Lower lobe of right lung (tissue), 2 donors: ENCODE results near the gene C1GALT1. TPM values are rescaled to one million over a fixed set of nuclear protein-coding genes. Genes with fewer than 3 reads are reported as not detected.

Experiments
- ATAC-seq, 2 donors: fragments of 200-7000 bp; cut with Tn5 transposase; one replicate each; pipeline ENCODE4 v1.9.1; 2020 to 2022; ENCODE audit warnings: mild to moderate bottlenecking in 2 of 2, moderate library complexity in 2 of 2
- DNase-seq: peaks from one replicate; pipeline ENCODE4 v3.0.0-alpha.2; 2020
- H3K27ac ChIP-seq: fragments of 200-600 bp; one replicate; pipeline ENCODE4 v1.8.0; 2022
- H3K27me3 ChIP-seq: fragments of 200-600 bp; one replicate; pipeline ENCODE4 v1.8.0; 2022; ENCODE audit warnings: low read depth
- H3K36me3 ChIP-seq: fragments of 200-600 bp; one replicate; pipeline ENCODE4 v1.8.0; 2022; ENCODE audit warnings: mild to moderate bottlenecking
- H3K4me1 ChIP-seq: fragments of 200-600 bp; one replicate; pipeline ENCODE4 v1.8.0; 2022
- H3K4me3 ChIP-seq: fragments of 200-600 bp; one replicate; pipeline ENCODE4 v1.8.0; 2022; ENCODE audit warnings: mild to moderate bottlenecking
- H3K9me3 ChIP-seq: fragments of 200-600 bp; one replicate; pipeline ENCODE4 v1.8.0; 2022
- CTCF ChIP-seq: fragments of 200-600 bp; IDR thresholded peaks from one replicate; pipeline ENCODE4 v1.8.0; 2022; ENCODE audit warnings: antibody characterized with exemption, mild to moderate bottlenecking
- intact Hi-C: fragments of 100-400 bp; cut with DNase I; formaldehyde crosslinking; loops from one replicate; pipeline ENCODE4 v1.11.0; 2022
- total RNA-seq: library from RNA; stranded (reverse); fragmentation: NEBNext Ultra II Directional; extraction: Animal tissue kit (Norgen Biotek cat#: 25700); gene quantifications from one replicate; pipeline ENCODE4 v1.2.1, GENCODE V29; 2021
- donor health status: DM: no; HTN: yes; CAD: no; lungs with severe emphysema.

The C1GALT1 gene
- total RNA-seq, 1 donor from 2014 or later: 39.0 TPM

GRCh38 chr7:7256731-7257274, 74.5 kb downstream of the C1GALT1 start:
- no peaks in the 10 kb centered on the region for H3K27me3 ChIP-seq
- intact Hi-C loops: no loop called here
- no peak overlapping the region for H3K4me3 ChIP-seq
- TF ChIP-seq CTCF: no peak
- no peaks in the 10 kb centered on the region for H3K36me3 ChIP-seq
- no peak for ATAC-seq
- peaks cover 12% of the 10 kb centered on the region for H3K4me1 ChIP-seq
- H3K27ac ChIP-seq: no peak overlapping the region
- no peak for DNase-seq
- no peaks in the 10 kb centered on the region for H3K9me3 ChIP-seq

DNA sequence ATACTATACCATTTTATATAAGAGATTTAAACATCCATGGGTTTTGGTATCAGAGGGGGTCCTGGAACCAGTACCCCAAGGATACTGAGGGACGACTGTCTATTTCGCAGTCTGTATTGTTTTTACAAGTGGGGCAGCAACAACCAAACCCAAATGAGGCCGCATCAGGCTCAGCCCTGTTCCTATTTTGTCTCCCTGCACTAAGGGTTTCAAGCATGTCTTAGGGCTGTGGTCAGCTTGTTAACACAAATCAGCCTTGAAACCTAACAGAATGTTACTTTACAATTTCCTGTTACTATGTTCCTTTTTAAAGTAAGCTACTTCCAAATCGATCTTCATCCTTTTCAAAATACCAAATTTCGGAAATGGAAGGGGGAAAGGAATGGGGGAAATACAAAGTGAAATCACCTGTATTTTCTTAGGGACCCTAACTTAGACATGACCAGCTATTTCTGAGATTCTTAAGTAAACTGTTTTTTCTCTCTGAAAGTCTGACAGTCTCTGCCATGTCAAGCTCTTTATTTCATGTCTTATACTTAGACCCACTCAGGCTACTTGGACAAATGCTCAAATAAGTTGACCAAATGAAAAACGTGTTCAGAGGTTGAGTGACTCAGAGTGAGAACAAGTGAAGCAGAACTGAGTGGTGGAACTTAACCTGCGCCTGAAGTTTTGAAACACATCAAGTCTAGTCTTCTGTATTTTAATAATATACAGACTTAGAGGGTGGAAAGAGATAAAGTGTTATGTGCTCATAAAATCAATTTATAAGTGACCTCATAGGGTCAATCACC, 75.8 kb downstream of the C1GALT1 start:
- Histone ChIP-seq H3K36me3 (no peaks in the 10 kb centered on the region), H3K27ac (peak overlapping the region; percentile 68)
- peak; percentile 56 to 64 for ATAC-seq

DNA sequence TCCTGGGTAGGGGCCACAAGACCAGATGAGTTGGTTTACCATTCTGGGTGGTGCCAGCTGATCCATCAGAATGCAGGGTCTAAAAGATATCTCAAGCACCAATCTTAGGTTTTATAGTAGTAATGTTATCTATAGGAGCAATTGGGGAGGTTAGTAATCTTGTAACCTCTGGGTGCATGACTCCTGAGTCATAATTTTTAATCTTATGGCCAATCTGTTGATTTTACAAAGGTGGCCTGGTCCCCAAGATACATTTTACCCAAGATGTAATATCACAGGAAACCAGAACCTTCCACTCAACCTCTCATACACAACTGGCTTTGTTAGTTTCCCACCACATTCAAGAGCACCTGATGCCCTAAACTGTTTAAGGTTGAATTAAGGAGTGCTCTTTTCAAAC, 79.5 kb downstream of the C1GALT1 start:
- Histone ChIP-seq H3K9me3 (no peaks in the 10 kb centered on the region), H3K27me3 (no peaks in the 10 kb centered on the region), H3K36me3 (no peaks in the 10 kb centered on the region), H3K27ac (no peak overlapping the region), H3K4me3 (no peak overlapping the region), H3K4me1 (peaks cover 12% of the 10 kb centered on the region)
- no peak for DNase-seq
- ATAC-seq: no peak
- intact Hi-C loops: no loop called here
- no peak for TF ChIP-seq CTCF

More for the DNA sequence above, 75.8 kb downstream of the C1GALT1 start:
- H3K4me1 ChIP-seq: peaks cover 12% of the 10 kb centered on the region
- no peaks in the 10 kb centered on the region for H3K9me3 ChIP-seq
- DNase-seq: no peak
- intact Hi-C loops: no loop called here
- no peaks in the 10 kb centered on the region for H3K27me3 ChIP-seq
- no peak for TF ChIP-seq CTCF
- no peak overlapping the region for H3K4me3 ChIP-seq

DNA sequence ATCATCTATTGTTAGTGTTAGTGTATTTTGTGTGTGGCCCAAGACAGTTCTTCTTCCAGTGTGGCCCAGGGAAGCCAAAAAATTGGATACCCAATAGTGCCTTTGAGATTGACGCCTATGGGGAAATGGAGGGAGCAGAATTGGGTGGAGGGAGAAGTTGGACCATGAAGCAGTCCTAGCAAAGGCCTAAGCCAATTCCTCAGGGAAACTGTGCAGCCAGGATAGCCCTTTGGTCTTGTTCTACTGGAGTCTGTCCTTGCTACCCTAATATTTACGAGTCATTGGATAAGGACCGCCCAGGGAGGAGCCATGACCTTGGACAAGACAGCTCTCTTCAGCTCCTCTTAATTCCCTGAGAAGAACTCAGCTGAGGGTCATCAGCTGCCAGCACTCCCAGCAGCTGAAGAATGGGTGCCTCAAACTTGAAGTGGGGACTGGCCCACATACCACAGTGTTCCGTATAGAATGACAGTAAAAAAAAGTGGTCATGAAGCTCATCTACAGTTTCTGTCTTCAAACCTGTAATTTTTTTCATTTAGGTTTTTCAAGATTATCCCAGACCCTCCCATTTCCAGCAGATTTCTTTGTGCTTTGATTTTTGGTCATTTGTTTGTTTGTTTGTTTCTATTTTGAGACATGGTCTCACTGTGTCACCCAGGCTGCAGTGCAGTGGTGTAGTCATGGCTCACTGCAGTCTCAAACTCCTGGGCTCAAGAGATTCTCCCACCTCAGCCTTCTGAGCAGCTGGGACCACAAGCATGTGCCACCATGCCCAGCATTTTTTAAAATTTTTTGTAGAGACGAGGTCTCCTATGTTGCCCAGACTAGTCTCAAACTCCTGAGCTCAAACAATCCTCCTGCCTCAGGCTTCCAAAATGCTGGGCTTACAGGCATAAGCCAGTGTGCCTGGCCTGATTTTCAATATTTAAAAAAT, 81.2 kb downstream of the C1GALT1 start:
- ATAC-seq (no peak), DNase-seq (no peak)
- no peak for TF ChIP-seq CTCF
- H3K36me3 ChIP-seq: no peaks in the 10 kb centered on the region
- no peaks in the 10 kb centered on the region for H3K4me1 ChIP-seq
- H3K27ac ChIP-seq: no peak overlapping the region
- H3K4me3 ChIP-seq: no peak overlapping the region
- H3K9me3 ChIP-seq: no peaks in the 10 kb centered on the region
- no peaks in the 10 kb centered on the region for H3K27me3 ChIP-seq
- intact Hi-C loops: no loop called here

- no peaks in the 10 kb centered on the region for H3K36me3 ChIP-seq
- TF ChIP-seq CTCF: no peak
- H3K27ac ChIP-seq: no peak overlapping the region
- H3K4me3 ChIP-seq: no peak overlapping the region
- no peaks in the 10 kb centered on the region for H3K9me3 ChIP-seq
- DNase-seq (no peak), ATAC-seq (no peak)
- no peaks in the 10 kb centered on the region for H3K4me1 ChIP-seq
- intact Hi-C loops: no loop called here
- H3K27me3 ChIP-seq: no peaks in the 10 kb centered on the region
These were observed 82.1 kb downstream of the C1GALT1 start for GRCh38 chr7:7264306-7265040.
